Dedifferentiated amniotic fluid mesenchymal stem cell (primary cell): ENCODE data around the gene FGFBP1.
"Not testable (repeated sequence)": the region's sequence is repeated elsewhere in the genome, so short reads cannot be mapped to it uniquely, and the experiment has no call there.

Source experiments
- DNase-seq: peaks from one replicate; pipeline ENCODE4 v3.0.0-alpha.2; 2016; ENCODE audit errors: extremely low spot score

The FGFBP1 gene

DNA sequence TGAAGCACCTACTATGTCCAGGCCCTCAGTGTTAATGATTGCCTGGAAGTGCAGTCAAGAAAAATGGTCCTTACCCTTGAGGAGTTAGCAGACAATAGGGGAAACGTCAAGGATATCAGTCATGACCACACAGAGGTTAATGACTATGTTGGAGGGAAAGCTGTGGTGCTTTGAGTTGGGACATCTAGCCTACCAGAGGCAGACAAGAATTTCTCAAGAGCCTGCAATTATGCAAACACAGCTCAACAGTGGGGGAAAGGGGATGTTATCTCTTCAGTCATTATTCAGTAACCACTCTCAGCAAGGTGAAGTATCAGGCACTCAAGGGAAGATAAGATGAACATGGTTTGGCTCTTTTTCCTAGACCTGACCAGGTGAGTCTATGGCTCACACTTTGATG, 7.0 kb upstream of the FGFBP1 start:
- no peak for DNase-seq

- DNase-seq = no peak
Measured at GRCh38 chr4:15944895-15945294, 6.4 kb upstream of the FGFBP1 start.

DNA sequence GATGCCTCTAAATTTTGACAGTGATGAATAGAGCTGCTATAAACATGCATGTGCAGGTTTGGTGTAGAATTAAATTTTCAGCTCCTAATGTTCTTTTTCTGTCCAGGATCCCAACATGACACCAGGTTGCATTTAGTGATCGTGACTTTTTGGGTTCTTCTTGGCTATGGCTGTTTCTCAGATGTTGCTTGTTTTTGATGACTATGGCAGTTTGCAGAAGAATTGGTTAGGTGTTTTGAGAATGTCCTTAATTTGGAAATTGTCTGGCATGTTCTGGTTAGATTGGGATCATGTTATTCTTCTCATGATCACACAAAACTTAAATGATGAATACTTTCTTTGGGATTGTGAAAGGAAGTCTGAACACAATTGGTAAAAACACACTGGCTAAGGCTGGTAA, 3.7 kb upstream of the FGFBP1 start:
- DNase-seq = no peak

GRCh38 chr4:15938182-15938581, 358 bp downstream of the FGFBP1 start:
- DNase-seq = no peak

GRCh38 chr4:15936495-15936894, 2.0 kb downstream of the FGFBP1 start:
- no peak for DNase-seq

DNA sequence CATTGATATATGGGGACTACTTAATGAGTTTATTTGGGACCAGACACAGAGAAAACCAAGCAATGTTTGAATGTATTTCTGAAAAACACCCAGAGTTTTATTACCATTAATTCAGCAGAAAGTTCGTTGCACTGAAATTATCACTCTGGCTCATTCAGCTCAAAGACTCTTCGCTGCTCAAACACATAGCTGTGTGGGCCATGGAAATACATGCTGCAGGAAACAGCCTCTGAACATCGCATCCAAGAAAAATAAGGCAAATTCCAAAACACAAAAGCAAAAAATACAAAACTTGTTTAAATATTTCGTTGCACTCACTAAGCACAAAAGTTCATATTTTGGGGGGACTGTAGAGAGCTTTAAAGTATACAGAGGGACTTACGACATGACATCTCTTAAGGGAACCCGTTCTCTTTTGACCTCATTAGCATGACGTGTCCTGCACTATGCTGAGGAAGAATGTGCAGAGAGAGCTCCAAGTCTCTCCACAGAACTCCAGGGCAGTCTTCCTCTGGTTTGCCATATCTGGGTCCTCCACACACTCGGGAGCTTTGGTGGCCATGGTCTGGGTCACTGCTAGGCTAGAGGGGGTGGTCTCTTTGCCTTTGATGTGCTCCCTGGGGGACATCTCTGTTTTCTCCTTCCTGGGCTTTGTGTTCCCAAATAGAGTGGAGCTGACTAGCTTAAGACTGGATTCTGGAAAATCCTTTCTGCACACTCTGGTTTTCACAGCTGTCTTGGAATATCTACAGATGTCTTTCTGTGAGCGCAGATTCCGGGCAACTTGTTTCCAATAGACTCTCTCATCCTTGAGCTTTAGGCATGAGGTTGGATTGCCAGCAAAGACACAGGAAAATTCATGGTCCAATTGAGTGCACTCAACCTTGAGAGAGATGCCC, 2.8 kb downstream of the FGFBP1 start:
- DNase-seq = no peak

- no peak for DNase-seq
Measured at GRCh38 chr4:15934259-15934658, 4.3 kb downstream of the FGFBP1 start.

- no peak for DNase-seq
Measured at GRCh38 chr4:15931451-15932210, 6.9 kb downstream of the FGFBP1 start.

DNA sequence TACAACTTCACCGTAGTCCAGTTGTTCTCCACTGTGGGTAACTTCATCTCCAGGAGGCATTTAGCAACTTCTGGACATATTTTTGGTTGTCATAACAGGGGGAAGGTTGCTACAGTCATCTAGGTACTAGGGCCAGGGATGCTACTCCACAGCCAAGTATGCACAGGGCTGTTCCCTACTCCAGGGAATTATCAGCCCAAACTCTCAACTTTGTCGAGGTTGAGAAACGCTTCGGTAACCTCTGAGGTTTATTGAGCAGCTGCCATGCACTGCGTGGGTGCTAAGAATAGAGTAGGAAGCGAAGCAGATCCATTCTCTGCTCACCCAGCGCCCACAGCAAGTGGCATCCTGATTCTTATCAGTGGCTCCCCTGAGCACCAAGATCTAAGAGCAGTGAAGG, 8.2 kb downstream of the FGFBP1 start:
- no peak for DNase-seq

DNA sequence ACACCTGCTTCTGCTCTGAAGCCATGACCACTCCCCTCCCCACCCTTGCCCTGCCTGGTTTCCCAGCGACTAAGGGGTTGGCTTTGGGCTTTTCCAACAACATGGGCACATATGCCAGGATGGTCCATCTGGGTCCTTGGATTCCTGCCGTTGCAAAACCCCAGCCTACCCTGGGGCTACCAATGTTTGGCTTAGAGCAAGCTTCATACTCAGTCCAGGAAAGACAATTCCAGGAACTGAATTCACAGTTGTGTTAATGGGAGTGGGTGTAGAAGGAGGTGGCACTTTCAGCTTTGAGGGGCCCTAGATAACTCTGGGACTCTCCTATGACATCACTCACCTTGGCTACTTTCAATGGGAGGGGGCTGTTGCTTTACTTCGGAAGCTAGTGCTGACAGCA, 9.0 kb downstream of the FGFBP1 start:
- DNase-seq = no peak

- no peak for DNase-seq
Measured at GRCh38 chr4:15928883-15929282, 9.7 kb downstream of the FGFBP1 start.

DNA sequence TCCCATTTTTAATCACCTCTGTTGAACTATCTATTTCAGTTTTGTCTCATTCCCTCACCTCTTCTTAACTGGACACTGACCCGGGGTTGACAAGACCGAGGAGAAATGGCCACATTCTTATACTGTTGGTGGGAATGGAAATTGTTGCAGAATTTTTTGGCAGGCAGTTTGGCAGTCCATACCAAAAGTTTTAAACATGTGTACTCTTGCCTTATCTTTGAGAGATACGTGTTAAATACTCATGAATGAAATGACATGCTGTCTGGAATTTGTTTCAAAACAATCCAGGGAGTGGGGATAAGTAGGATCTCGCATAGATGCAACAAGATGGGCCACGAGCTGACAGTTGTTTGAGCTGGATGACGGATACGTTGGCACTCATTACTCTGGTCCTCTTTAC, 12.1 kb downstream of the FGFBP1 start:
- DNase-seq = no peak

DNA sequence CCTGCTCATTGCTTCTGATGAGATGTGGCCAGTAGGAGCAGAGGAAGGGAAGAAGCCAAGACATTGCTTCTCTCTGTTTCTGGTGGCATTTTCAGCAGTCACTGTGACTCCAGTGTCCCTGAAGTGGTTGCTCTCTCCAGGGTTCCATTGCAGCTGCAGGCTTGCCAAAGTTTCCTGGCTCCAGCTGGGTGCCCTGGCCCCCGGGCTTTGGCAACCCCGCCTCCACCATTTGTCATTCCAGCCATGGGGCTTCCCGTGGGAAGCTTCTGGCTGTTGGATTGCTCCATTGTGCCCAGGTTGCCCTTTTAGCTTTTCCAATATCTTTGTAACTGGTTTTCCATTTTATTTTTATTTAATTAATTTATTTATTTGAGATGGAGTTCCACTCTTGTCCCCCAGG, 12.7 kb downstream of the FGFBP1 start:
- DNase-seq = no peak

DNA sequence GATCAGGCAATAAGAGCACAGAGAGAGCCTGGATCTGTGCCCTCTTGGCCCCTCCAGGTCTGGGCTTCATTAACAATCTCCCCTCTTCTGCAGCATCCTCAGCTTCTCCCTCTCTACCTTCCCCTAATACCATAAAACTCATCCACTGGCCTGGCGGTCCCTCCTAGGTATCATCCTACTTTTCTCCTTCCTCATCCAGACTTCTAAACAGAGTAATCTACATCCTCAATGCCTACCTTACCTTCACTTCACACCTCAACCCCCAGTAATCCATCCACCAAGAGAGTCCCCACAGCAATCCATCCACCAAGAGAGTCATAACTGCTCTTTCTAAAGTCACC, 17.0 kb downstream of the FGFBP1 start:
- no peak for DNase-seq

DNA sequence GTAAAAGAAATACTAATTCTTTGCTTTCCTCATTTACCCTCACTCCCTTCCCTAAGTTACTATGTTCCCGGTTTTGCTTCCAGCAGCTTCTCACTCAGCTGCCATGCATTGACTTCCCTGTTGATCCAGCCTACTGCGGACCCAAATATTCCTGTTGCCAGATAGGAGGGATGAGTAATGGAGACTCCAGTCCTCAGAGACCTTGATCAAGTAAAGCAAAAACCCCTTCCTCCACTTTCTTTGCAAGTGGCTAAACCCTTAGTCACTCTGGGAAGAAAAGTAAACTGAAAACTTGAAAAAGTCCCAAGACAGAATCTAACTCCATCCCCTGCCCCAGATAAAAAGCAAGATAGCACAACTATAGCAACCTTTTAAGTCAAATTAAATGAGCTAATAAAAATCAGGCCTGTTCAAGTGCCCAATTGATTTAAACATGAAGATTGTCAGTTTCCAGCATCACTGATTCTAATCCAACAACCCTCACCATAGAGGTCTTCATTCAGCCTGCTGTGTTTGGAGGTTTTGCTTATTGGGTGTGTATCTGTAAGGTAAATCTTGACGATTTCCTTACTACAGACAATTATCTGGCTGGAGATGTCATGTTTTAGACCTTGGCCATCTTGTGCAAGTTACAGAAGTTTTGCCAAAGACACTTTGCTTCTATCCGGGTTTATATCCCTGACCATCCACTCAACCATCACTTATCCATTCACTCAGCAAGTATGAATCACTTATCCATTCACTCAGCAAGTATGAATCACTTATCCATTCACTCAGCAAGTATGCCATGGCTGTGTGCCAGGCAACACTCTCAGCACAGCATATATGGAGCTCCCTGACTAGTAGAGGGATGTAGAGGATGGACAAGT, 17.6 kb downstream of the FGFBP1 start:
- DNase-seq = peak; percentile 83

GRCh38 chr4:15918484-15919129, 19.9 kb downstream of the FGFBP1 start:
- DNase-seq = no peak

GRCh38 chr4:15917297-15917696, 21.2 kb downstream of the FGFBP1 start:
- no peak for DNase-seq

DNA sequence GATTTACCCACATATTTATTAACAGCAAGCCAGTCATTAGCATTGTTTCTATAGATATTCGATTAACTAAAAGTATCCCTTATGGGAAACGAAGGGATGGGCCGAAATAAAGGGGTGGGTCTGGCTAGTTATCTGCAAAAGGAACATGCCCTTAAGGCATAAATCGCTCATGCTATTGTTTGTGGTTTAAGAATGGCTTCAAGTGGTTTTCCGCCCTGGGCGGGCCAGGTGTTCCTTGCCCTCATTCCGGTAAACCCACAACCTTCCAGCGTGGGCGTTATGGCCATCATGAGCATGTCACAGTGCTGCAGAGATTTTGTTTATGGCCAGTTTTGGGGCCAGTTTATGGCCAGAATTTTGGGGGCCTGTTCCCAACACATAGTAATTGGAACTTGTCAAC, 22.2 kb downstream of the FGFBP1 start:
- not testable (repeated sequence) for DNase-seq

- DNase-seq = no peak
Measured at GRCh38 chr4:15914736-15915135, 23.8 kb downstream of the FGFBP1 start.

DNA sequence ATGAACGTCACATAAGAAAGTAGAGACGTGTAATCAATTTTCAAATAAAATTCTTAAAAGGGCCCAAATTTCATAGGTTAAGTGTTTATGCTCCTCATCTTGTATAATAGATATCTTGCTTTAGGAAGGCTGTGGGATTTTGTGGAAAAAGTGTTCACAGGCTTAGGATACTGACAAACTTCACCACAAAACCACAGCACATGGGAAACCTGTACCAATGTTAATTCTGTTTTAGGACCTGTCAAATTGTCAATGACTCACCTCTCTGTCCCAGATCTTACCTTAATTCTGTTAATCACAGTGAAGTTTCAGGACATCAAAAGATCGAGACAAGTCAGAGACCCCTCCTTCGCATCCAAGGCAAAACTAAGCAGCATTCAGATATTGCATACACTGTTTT, 24.2 kb downstream of the FGFBP1 start:
- DNase-seq = no peak

GRCh38 chr4:15913631-15913970, 24.9 kb downstream of the FGFBP1 start:
- DNase-seq = peak; percentile 70
